Smooth muscle cell (in vitro differentiated cells): ENCODE data around the gene KRTAP5-8. TPM values are rescaled to one million over a fixed set of nuclear protein-coding genes. Genes with fewer than 3 reads are reported as not detected.

ENCODE experiments used
- DNase-seq: peaks from one replicate; lab custom pipeline; 2025; ENCODE audit not compliant: unreplicated experiment; lab: John Stamatoyannopoulos, UW
- H2AFZ ChIP-seq: fragments of 200-600 bp; sonication (generic); 2 replicates; pipeline ENCODE4 v1.6.0; 2016; ENCODE audit warnings: antibody characterized with exemption, low read depth, mild to moderate bottlenecking
- H3F3A ChIP-seq: fragments of 200-600 bp; sonication (generic); 2 replicates; pipeline ENCODE4 v1.6.0; 2017; ENCODE audit warnings: antibody characterized with exemption, low read depth
- H3K27ac ChIP-seq: fragments of 200-600 bp; sonication (generic); 2 replicates; pipeline ENCODE4 v1.5.1; 2016; ENCODE audit warnings: low read depth, mild to moderate bottlenecking
- H3K27me3 ChIP-seq: fragments of 200-600 bp; sonication (generic); 2 replicates; pipeline ENCODE4 v1.6.1; 2016; ENCODE audit warnings: low read depth, mild to moderate bottlenecking
- H3K36me3 ChIP-seq: fragments of 200-600 bp; sonication (generic); 2 replicates; pipeline ENCODE4 v1.5.1; 2016; ENCODE audit warnings: low read depth
- H3K4me1 ChIP-seq: fragments of 200-600 bp; sonication (generic); 2 replicates; pipeline ENCODE4 v1.5.1; 2016; ENCODE audit warnings: low read depth
- H3K4me2 ChIP-seq: fragments of 200-600 bp; sonication (generic); 2 replicates; pipeline ENCODE4 v1.6.0; 2016; ENCODE audit warnings: mild to moderate bottlenecking
- H3K4me3 ChIP-seq: fragments of 200-600 bp; sonication (generic); 2 replicates; pipeline ENCODE4 v1.5.1; 2016; ENCODE audit warnings: mild to moderate bottlenecking
- H3K79me2 ChIP-seq: fragments of 200-600 bp; sonication (generic); 2 replicates; pipeline ENCODE4 v1.6.0; 2016; ENCODE audit warnings: low read depth, mild to moderate bottlenecking
- H3K9ac ChIP-seq: fragments of 200-600 bp; sonication (generic); 2 replicates; pipeline ENCODE4 v1.6.0; 2016; ENCODE audit warnings: low read depth
- H3K9me3 ChIP-seq: fragments of 200-600 bp; sonication (generic); replicated peaks from 2 replicates; pipeline ENCODE4 v1.5.1; 2016; ENCODE audit warnings: low read depth
- H4K20me1 ChIP-seq: fragments of 200-600 bp; sonication (generic); 2 replicates; pipeline ENCODE4 v1.6.0; 2016; ENCODE audit warnings: low read depth
- CTCF ChIP-seq: fragments of 200-600 bp; sonication (generic); IDR thresholded peaks from 2 replicates; pipeline ENCODE4 v1.5.1; 2017; ENCODE audit warnings: borderline replicate concordance, mild to moderate bottlenecking, antibody characterized with exemption; ENCODE audit not compliant: insufficient read depth, poor library complexity, severe bottlenecking
- WGBS: methylation state at CpG from one replicate; pipeline ENCODE4 v1.1.7; 2016; ENCODE audit warnings: low lambda C conversion rate; 5-methylcytosine and 5-hydroxymethylcytosine counted together
- polyA plus RNA-seq: library from polyadenylated mRNA; unstranded; fragments of >200 nt; fragmentation: Nextera tagmentation; extraction: Ambion mirVana; gene quantifications from 2 replicates; pipeline ENCODE4 v1.2.1, GENCODE V29; 2016
- total RNA-seq: library from RNA; depleted of rRNA; stranded (reverse); fragments of >200 nt; gene quantifications from 2 replicates; pipeline ENCODE4 v1.2.3, GENCODE V29; 2014

KRTAP5-8 gene
- total and polyA plus RNA-seq, 2 experiments from 2014 or later: not detected

GRCh38 chr11:71505781-71506180, 32.0 kb upstream of the KRTAP5-8 start:
- H4K20me1 ChIP-seq: no peaks in the 10 kb centered on the region
- no peak for DNase-seq

GRCh38 chr11:71507102-71507501, 30.7 kb upstream of the KRTAP5-8 start:
- H3F3A ChIP-seq: no peaks in the 10 kb centered on the region
- 95% methylated on average over 5 of the region's 5 CpGs for WGBS
- H3K27ac ChIP-seq: no peak overlapping the region
- no peaks in the 10 kb centered on the region for H3K36me3 ChIP-seq
- no peaks in the 10 kb centered on the region for H4K20me1 ChIP-seq
- no peaks in the 10 kb centered on the region for H3K27me3 ChIP-seq
- H3K4me2 ChIP-seq: no peak overlapping the region
- no peak overlapping the region for H3K4me3 ChIP-seq
- DNase-seq: no peak
- no peak overlapping the region for H3K9ac ChIP-seq
- TF ChIP-seq CTCF: no peak
- H3K79me2 ChIP-seq: no peaks in the 10 kb centered on the region
- no peaks in the 10 kb centered on the region for H3K4me1 ChIP-seq
- H3K9me3 ChIP-seq: peaks cover 14% of the 10 kb centered on the region
- H2AFZ ChIP-seq: no peak overlapping the region

More at GRCh38 chr11:71505781-71506180, 32.0 kb upstream of the KRTAP5-8 start:
- H3K9ac ChIP-seq: no peak overlapping the region
- TF ChIP-seq CTCF: no peak
- H3K9me3 ChIP-seq: peaks cover 14% of the 10 kb centered on the region
- H3K27ac ChIP-seq: no peak overlapping the region
- no peaks in the 10 kb centered on the region for H3K79me2 ChIP-seq
- H3K4me3 ChIP-seq: no peak overlapping the region
- WGBS: 83% methylated on average over 9 of the region's 9 CpGs
- no peak overlapping the region for H2AFZ ChIP-seq
- H3F3A ChIP-seq: no peaks in the 10 kb centered on the region
- H3K4me1 ChIP-seq: no peaks in the 10 kb centered on the region
- H3K4me2 ChIP-seq: no peak overlapping the region
- no peaks in the 10 kb centered on the region for H3K27me3 ChIP-seq
- H3K36me3 ChIP-seq: no peaks in the 10 kb centered on the region

- H3F3A ChIP-seq: no peaks in the 10 kb centered on the region
- H3K4me3 ChIP-seq: no peak overlapping the region
- 96% methylated on average over 48 of the region's 55 CpGs for WGBS
- no peak for DNase-seq
- H3K36me3 ChIP-seq: no peaks in the 10 kb centered on the region
- TF ChIP-seq CTCF: no peak
- H3K9ac ChIP-seq: no peak overlapping the region
- H3K9me3 ChIP-seq: no peaks in the 10 kb centered on the region
- H3K4me1 ChIP-seq: no peaks in the 10 kb centered on the region
- no peaks in the 10 kb centered on the region for H3K27me3 ChIP-seq
- H3K27ac ChIP-seq: no peak overlapping the region
- H4K20me1 ChIP-seq: no peaks in the 10 kb centered on the region
- H3K4me2 ChIP-seq: no peak overlapping the region
- H2AFZ ChIP-seq: no peak overlapping the region
- H3K79me2 ChIP-seq: no peaks in the 10 kb centered on the region
These were observed 19.0 kb upstream of the KRTAP5-8 start for GRCh38 chr11:71518506-71519471.

GRCh38 chr11:71519546-71519945, 18.3 kb upstream of the KRTAP5-8 start:
- Histone ChIP-seq H3K27me3 (no peaks in the 10 kb centered on the region), H3K4me2 (no peak overlapping the region), H3F3A (no peaks in the 10 kb centered on the region), H3K27ac (no peak overlapping the region), H2AFZ (no peak overlapping the region), H3K9me3 (no peaks in the 10 kb centered on the region), H3K9ac (no peak overlapping the region), H3K4me1 (no peaks in the 10 kb centered on the region), H4K20me1 (no peaks in the 10 kb centered on the region), H3K4me3 (no peak overlapping the region), H3K79me2 (no peaks in the 10 kb centered on the region), H3K36me3 (no peaks in the 10 kb centered on the region)
- no peak for DNase-seq
- TF ChIP-seq CTCF: no peak
- 37% methylated on average over 10 of the region's 10 CpGs for WGBS
